ENCODE measurements around the gene MACROD2.

The MACROD2 gene

DNA sequence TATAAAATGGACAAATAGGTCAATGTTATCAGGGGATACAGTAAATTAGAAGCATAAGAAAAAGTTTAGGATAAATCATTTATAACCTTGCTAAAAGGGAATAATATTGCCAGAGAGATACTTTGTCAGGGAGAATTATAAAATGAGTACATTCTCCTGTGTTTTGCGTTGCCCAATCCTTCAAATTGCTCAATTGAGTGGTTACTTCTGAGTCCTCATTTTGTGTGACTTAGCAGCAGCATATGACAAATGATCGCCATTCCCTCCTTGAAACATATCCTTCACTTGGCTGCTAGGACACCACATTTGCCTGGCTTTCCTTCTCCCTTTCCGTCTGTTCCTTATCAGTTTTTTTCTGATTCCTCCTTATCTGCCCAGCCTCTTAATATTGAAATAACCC is 448.8 kb downstream of the MACROD2 start:
- no peak for TF ChIP-seq CTCF (IDR thresholded peaks at IDR 0.05)
- TF ChIP-seq ZFX (IDR thresholded peaks at IDR 0.05; ENCODE audit: borderline replicate concordance), result no peak
- H3K27ac ChIP-seq, result no peak overlapping the region

DNA sequence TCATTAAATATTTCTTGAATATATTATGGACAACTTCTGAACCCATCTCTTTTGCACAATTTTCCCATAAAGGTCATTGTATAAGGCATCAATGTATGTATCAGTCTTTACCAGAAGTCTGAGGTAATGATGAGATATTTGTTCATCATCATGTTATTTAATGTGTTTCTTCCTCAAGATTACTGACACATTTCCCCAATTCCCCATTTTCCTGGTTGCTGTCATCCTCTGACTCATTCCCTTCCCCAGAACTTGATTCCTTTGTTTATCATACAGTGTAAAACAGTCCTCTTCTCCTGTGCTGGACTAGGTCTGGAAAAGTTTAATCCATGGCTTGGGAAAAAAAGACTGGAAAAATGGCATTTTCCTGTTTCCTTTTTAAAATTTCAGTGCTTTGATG is 450.0 kb downstream of the MACROD2 start:
- TF ChIP-seq CTCF (IDR thresholded peaks at IDR 0.05) (no peak), ZFX (IDR thresholded peaks at IDR 0.05; ENCODE audit: borderline replicate concordance) (no peak)
- H3K27ac ChIP-seq, result no peak overlapping the region

DNA sequence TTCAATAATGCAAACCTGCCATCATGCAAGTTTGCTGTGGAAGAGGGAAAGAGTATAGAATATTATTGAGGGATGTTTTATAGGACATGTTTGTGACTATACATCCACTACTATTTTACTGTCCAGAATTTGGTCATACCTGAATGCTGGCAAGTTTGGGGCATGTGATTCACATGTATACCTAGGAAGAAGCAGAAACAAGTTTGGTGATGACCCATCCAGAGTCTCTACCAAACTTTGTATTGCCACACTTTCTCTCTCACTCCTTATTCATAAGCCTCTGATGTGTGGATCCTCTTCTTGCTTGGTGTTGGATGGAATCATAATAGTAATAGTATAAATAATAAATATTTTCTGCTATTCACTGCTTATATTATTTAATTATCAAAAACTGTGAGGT is 450.6 kb downstream of the MACROD2 start:
- H3K27ac ChIP-seq, result no peak overlapping the region
- TF ChIP-seq ZFX (IDR thresholded peaks at IDR 0.05; ENCODE audit: borderline replicate concordance) (no peak), CTCF (IDR thresholded peaks at IDR 0.05) (no peak)

GRCh38 chr20:14446446-14446845 is 451.1 kb downstream of the MACROD2 start:
- H3K27ac ChIP-seq, result no peak overlapping the region
- TF ChIP-seq ZFX (IDR thresholded peaks at IDR 0.05; ENCODE audit: borderline replicate concordance) (no peak), CTCF (IDR thresholded peaks at IDR 0.05) (no peak)

- no peak overlapping the region for H3K27ac ChIP-seq
- TF ChIP-seq ZFX (IDR thresholded peaks at IDR 0.05; ENCODE audit: borderline replicate concordance) (no peak), CTCF (IDR thresholded peaks at IDR 0.05) (no peak)
Observed at GRCh38 chr20:14449323-14449722, 454.0 kb downstream of the MACROD2 start.

DNA sequence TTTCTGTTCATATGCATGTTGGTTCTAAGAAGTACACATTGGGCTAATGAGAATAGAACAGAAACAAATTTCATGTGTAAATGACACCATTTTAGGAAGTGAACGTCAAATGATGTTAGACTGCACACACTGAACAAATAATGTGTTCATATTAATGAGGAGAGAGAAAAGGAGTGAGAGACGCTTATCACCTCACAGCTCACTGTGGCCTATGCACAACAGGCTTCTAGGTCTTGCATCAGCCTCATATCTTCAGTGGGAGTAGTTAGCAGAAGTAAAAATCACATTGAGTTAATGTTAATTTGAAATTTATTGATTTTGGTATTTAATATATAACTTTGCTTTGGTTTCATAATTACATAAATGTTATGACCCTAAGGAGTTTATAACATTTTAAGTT is 454.9 kb downstream of the MACROD2 start:
- TF ChIP-seq CTCF (IDR thresholded peaks at IDR 0.05) (no peak), ZFX (IDR thresholded peaks at IDR 0.05; ENCODE audit: borderline replicate concordance) (no peak)
- H3K27ac ChIP-seq, result no peak overlapping the region

DNA sequence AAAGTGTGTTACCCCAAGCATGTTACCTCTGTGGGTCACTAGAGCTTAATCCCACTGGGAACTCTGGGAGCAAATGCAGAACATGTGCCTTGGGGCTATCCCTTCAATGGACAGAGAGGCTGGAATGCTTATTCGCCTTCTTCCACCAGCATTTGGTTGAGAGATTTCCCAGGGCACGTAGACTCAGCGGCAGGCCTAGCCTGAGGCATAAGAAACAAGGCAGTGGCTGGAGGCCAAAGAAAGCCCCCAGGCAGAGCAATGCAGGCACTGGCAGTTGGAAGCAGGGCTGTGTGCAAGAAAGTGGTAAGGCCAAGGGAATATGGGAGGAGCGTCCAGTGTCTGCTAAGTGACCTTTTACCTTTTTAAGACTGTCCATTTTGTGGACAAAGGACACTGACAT is 456.1 kb downstream of the MACROD2 start:
- no peak for TF ChIP-seq CTCF (IDR thresholded peaks at IDR 0.05)
- H3K27ac ChIP-seq, result no peak overlapping the region
